Head of caudate nucleus (tissue), 42 donors: ENCODE results near the gene RBM4B.

ENCODE experiments used
- DNase-seq, 42 donors: peaks; one replicate each; pipeline versions ENCODE4 v3.0.0 to v3.0.0-alpha.2; 2020 to 2021; ENCODE audit warnings: mixed read lengths in 7 of 42
- intact Hi-C: fragments of 100-400 bp; cut with DNase I; formaldehyde crosslinking; loops from one replicate; pipeline ENCODE4 v1.15.0; 2022

The RBM4B gene

GRCh38 chr11:66708701-66709100, 31.0 kb upstream of the RBM4B start:
- intact Hi-C loops, result no loop called here
- DNase-seq, result no peak

- intact Hi-C loops, result no loop called here
- no peak for DNase-seq
These were observed 30.4 kb upstream of the RBM4B start for GRCh38 chr11:66708094-66708493.

GRCh38 chr11:66707486-66707885, 29.8 kb upstream of the RBM4B start:
- intact Hi-C loops, result no loop called here
- DNase-seq, result no peak

GRCh38 chr11:66706989-66707388, 29.3 kb upstream of the RBM4B start:
- intact Hi-C loops, result no loop called here
- no peak for DNase-seq

GRCh38 chr11:66705587-66706335, 28.1 kb upstream of the RBM4B start:
- intact Hi-C loops, result no loop called here

GRCh38 chr11:66704659-66705360, 27.1 kb upstream of the RBM4B start:
- intact Hi-C loops, result no loop called here
- DNase-seq, result no peak

More at GRCh38 chr11:66705587-66706335, 28.1 kb upstream of the RBM4B start:
- DNase-seq, result peak in 39 of 42 donors; percentile 31 to 83 (median 59)

GRCh38 chr11:66701432-66702240, 23.9 kb upstream of the RBM4B start:
- no peak for DNase-seq
- intact Hi-C loops, result no loop called here

- no peak for DNase-seq
- intact Hi-C loops, result no loop called here
These were observed 23.1 kb upstream of the RBM4B start for GRCh38 chr11:66700742-66701141.

GRCh38 chr11:66700337-66700736, 22.6 kb upstream of the RBM4B start:
- DNase-seq, result no peak
- intact Hi-C loops, result no loop called here

- intact Hi-C loops, result no loop called here
- no peak for DNase-seq
These were observed 20.8 kb upstream of the RBM4B start for GRCh38 chr11:66698491-66698890.

- DNase-seq, result no peak
- intact Hi-C loops, result no loop called here
These were observed 20.3 kb upstream of the RBM4B start for GRCh38 chr11:66697988-66698387.

- no peak for DNase-seq
- intact Hi-C loops, result no loop called here
These were observed 18.5 kb upstream of the RBM4B start for GRCh38 chr11:66696146-66696545.

- intact Hi-C loops, result loop anchor here (5.0 kb wide), 1 partner anchor 138 kb away; no protein-coding TSS in a partner anchor
- peak; percentile 70 to 93 (median 86) for DNase-seq
These were observed 17.1 kb upstream of the RBM4B start for GRCh38 chr11:66694732-66695207.

GRCh38 chr11:66694056-66694410, 16.3 kb upstream of the RBM4B start:
- no peak for DNase-seq
- intact Hi-C loops, result loop anchor here (5.0 kb wide), 1 partner anchor 138 kb away; no protein-coding TSS in a partner anchor

GRCh38 chr11:66693356-66694055, 15.8 kb upstream of the RBM4B start:
- no peak for DNase-seq
- intact Hi-C loops, result loop anchor here (5.0 kb wide), 1 partner anchor 139 kb away; no protein-coding TSS in a partner anchor

- intact Hi-C loops, result loop anchor here (5.0 kb wide), 1 partner anchor 139 kb away; no protein-coding TSS in a partner anchor
- DNase-seq, result no peak
These were observed 15.2 kb upstream of the RBM4B start for GRCh38 chr11:66692871-66693331.

GRCh38 chr11:66692446-66692845, 14.8 kb upstream of the RBM4B start:
- intact Hi-C loops, result loop anchor here (5.0 kb wide), 1 partner anchor 140 kb away; no protein-coding TSS in a partner anchor
- DNase-seq, result peak in 2 of 42 donors; percentile 14 to 22

GRCh38 chr11:66691311-66691980, 13.8 kb upstream of the RBM4B start:
- intact Hi-C loops, result loop anchor here (5.0 kb wide), 1 partner anchor 141 kb away; no protein-coding TSS in a partner anchor
- DNase-seq, result no peak
